Osteoblast (primary cell): ENCODE data around the gene SLC24A3. TPM values are rescaled to one million over a fixed set of nuclear protein-coding genes. Genes with fewer than 3 reads are reported as not detected.

Experiments
- DNase-seq: peaks from one replicate; pipeline ENCODE4 v3.0.0; 2011; ENCODE audit warnings: low spot score, mixed read lengths; ENCODE audit not compliant: insufficient read length; ENCODE audit errors: missing footprints
- H2AFZ ChIP-seq: 2 replicates; pipeline ENCODE4 v1.6.0; 2011; ENCODE audit warnings: mild to moderate bottlenecking, low read length
- H3K27ac ChIP-seq: 2 replicates; pipeline ENCODE4 v1.5.1; 2011; ENCODE audit warnings: mild to moderate bottlenecking, low read depth, low read length, moderate library complexity
- H3K27me3 ChIP-seq: 2 replicates; pipeline ENCODE4 v1.6.0; 2012; ENCODE audit warnings: mild to moderate bottlenecking, control low read depth, inconsistent platforms, low read length, moderate library complexity; ENCODE audit not compliant: insufficient read depth
- H3K36me3 ChIP-seq: 2 replicates; pipeline ENCODE4 v1.5.1; 2011; ENCODE audit warnings: mild to moderate bottlenecking, low read length, control low read depth, moderate library complexity; ENCODE audit not compliant: insufficient read depth
- H3K4me1 ChIP-seq: 2 replicates; pipeline ENCODE4 v1.5.1; 2011; ENCODE audit warnings: mild to moderate bottlenecking, low read length, control low read depth, moderate library complexity; ENCODE audit not compliant: insufficient read depth
- H3K4me2 ChIP-seq: 2 replicates; pipeline ENCODE4 v1.6.0; 2011; ENCODE audit warnings: mild to moderate bottlenecking, low read length; ENCODE audit not compliant: insufficient read depth
- H3K4me3 ChIP-seq: fragments of 200-600 bp; sonication (generic); 3 replicates; pipeline ENCODE4 v1.5.1; 2012; ENCODE audit warnings: mild to moderate bottlenecking, low read length, inconsistent platforms; ENCODE audit not compliant: insufficient read depth
- H3K79me2 ChIP-seq: 2 replicates; pipeline ENCODE4 v1.6.0; 2012; ENCODE audit warnings: mild to moderate bottlenecking, low read length, control low read depth, inconsistent platforms; ENCODE audit not compliant: insufficient read depth
- H3K9me3 ChIP-seq: 2 replicates; pipeline ENCODE4 v1.5.1; 2011; ENCODE audit warnings: low read depth, low read length, control low read depth
- H4K20me1 ChIP-seq: 2 replicates; pipeline ENCODE4 v1.6.0; 2012; ENCODE audit warnings: mild to moderate bottlenecking, low read length, control low read depth; ENCODE audit not compliant: insufficient read depth
- total RNA-seq: library from RNA; depleted of rRNA; stranded (reverse); fragments of >200 nt; gene quantifications from 2 replicates; pipeline ENCODE4 v1.2.3, GENCODE V29; 2012
- TF ChIP-seq, protein P1 (sequence below): IDR thresholded peaks from 2 replicates; pipeline ENCODE4 v1.5.1; 2011; ENCODE audit warnings: mild to moderate bottlenecking, low read depth, low read length, moderate library complexity; ENCODE audit errors: extremely low read depth

SLC24A3 gene
- total RNA-seq, 1 donor = 1.1 TPM

DNA sequence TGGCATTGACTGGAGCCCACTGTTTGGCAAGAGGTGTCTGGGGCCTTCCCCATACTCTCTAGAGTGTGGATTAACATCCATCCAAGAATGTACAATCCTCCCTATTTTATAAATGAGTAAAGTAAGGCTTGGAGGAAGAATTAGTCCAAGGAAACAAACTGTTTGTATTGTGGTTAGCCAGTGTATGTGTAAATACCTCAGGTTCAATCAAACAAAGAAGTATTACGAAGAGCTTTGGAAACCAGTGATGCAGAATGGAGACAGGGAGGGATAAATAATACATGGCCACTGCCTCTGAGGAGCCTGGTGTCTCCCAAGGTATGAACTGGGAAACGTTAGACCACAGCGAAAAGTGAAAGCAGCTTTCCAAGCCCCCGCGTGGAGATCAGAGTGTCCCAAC, 319.0 kb downstream of the SLC24A3 start:
- no peaks in the 10 kb centered on the region for H3K36me3 ChIP-seq
- no peaks in the 10 kb centered on the region for H4K20me1 ChIP-seq
- H2AFZ ChIP-seq = no peak overlapping the region
- H3K4me2 ChIP-seq = no peak overlapping the region
- no peaks in the 10 kb centered on the region for H3K9me3 ChIP-seq
- H3K27ac ChIP-seq = no peak overlapping the region
- no peaks in the 10 kb centered on the region for H3K4me1 ChIP-seq
- no peak overlapping the region for H3K4me3 ChIP-seq
- TF ChIP-seq, protein P1, sequence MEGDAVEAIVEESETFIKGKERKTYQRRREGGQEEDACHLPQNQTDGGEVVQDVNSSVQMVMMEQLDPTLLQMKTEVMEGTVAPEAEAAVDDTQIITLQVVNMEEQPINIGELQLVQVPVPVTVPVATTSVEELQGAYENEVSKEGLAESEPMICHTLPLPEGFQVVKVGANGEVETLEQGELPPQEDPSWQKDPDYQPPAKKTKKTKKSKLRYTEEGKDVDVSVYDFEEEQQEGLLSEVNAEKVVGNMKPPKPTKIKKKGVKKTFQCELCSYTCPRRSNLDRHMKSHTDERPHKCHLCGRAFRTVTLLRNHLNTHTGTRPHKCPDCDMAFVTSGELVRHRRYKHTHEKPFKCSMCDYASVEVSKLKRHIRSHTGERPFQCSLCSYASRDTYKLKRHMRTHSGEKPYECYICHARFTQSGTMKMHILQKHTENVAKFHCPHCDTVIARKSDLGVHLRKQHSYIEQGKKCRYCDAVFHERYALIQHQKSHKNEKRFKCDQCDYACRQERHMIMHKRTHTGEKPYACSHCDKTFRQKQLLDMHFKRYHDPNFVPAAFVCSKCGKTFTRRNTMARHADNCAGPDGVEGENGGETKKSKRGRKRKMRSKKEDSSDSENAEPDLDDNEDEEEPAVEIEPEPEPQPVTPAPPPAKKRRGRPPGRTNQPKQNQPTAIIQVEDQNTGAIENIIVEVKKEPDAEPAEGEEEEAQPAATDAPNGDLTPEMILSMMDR = no peak
- no peaks in the 10 kb centered on the region for H3K79me2 ChIP-seq
- no peak for DNase-seq
- no peaks in the 10 kb centered on the region for H3K27me3 ChIP-seq

DNA sequence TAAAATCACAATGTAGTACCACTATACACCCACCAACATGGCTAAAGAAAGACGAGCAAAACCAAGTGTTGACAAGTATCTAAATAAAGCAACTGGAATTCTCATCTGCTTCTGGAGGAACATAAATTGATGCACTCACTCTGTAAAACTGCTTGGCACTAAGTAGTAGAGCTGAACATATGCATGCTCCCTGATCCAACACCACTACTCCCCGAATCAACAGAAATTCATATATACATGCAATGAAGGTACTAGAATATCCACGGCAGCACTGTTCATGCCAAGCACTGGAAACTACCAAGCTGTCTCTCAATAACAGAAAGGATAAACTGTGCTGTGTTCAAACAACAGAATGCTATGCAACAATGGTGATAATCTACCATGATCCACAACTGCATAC, 326.1 kb downstream of the SLC24A3 start:
- TF ChIP-seq, protein P1 = no peak
- H3K27ac ChIP-seq = no peak overlapping the region

DNA sequence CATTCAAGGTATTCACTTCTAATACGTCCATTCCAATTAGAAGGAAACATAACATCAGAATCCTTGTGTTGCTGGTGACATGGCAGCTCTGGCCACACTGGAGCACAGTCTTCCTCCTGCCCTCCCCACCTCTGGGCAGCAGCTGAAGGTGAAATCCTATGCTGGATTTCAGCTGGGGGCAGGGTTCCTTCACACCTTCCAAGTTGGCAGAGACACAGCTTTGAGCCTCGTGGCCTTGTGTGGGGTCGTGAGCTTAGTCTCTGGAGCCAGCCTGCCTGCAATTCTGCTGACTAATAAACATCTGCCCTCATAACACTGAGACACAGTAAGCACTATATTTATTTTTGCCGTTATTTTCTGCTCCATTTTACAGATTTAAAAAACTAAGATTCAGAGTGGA, 326.7 kb downstream of the SLC24A3 start:
- Histone ChIP-seq H3K4me3 (no peak overlapping the region), H4K20me1 (no peaks in the 10 kb centered on the region), H3K27ac (no peak overlapping the region), H3K79me2 (no peaks in the 10 kb centered on the region), H3K9me3 (no peaks in the 10 kb centered on the region), H3K36me3 (no peaks in the 10 kb centered on the region), H3K4me1 (peaks cover 8% of the 10 kb centered on the region), H3K4me2 (no peak overlapping the region), H2AFZ (no peak overlapping the region), H3K27me3 (no peaks in the 10 kb centered on the region)
- TF ChIP-seq, protein P1 = no peak
- DNase-seq = no peak

More for the DNA sequence above, 326.1 kb downstream of the SLC24A3 start:
- DNase-seq = no peak
- H3K36me3 ChIP-seq = no peaks in the 10 kb centered on the region
- no peak overlapping the region for H3K4me2 ChIP-seq
- H3K4me1 ChIP-seq = peaks cover 8% of the 10 kb centered on the region
- H3K79me2 ChIP-seq = no peaks in the 10 kb centered on the region
- no peak overlapping the region for H2AFZ ChIP-seq
- no peaks in the 10 kb centered on the region for H3K9me3 ChIP-seq
- H3K4me3 ChIP-seq = no peak overlapping the region
- H3K27me3 ChIP-seq = no peaks in the 10 kb centered on the region
- H4K20me1 ChIP-seq = no peaks in the 10 kb centered on the region

DNA sequence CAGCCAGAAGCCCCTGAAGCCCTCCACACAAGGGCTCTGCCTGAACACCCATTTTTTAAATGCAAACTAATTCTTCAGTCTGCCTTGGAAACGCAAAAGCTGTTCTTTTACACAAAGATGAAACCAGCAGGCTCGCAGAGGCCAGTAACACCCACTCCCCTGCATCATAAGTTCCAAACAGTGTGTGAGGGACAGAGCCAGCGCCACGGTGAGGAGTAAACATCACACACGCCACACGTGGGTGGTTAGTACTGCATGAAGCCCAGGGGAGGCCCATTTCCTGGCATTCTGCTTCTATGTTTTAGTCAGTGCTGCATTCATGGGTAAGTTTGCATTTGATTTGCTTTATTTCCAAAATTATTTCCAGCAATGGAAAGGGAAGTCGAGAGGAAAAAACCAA, 327.9 kb downstream of the SLC24A3 start:
- TF ChIP-seq, protein P1 = no peak

More for the DNA sequence above, 327.9 kb downstream of the SLC24A3 start:
- no peak overlapping the region for H3K4me3 ChIP-seq
- H3K4me2 ChIP-seq = no peak overlapping the region
- H4K20me1 ChIP-seq = no peaks in the 10 kb centered on the region
- DNase-seq = no peak
- no peaks in the 10 kb centered on the region for H3K27me3 ChIP-seq
- no peak overlapping the region for H2AFZ ChIP-seq
- H3K4me1 ChIP-seq = peaks cover 8% of the 10 kb centered on the region
- H3K27ac ChIP-seq = no peak overlapping the region
- no peaks in the 10 kb centered on the region for H3K79me2 ChIP-seq
- H3K9me3 ChIP-seq = no peaks in the 10 kb centered on the region
- no peaks in the 10 kb centered on the region for H3K36me3 ChIP-seq
